GM19099 (cell line): ENCODE results near the gene METTL4.

Source experiments
- POLR2A ChIP-seq: IDR thresholded peaks from 3 replicates; pipeline ENCODE4 v1.6.1; 2011; ENCODE audit warnings: low read depth; ENCODE audit not compliant: insufficient read length; ENCODE audit errors: extremely low read depth

Gene METTL4

DNA sequence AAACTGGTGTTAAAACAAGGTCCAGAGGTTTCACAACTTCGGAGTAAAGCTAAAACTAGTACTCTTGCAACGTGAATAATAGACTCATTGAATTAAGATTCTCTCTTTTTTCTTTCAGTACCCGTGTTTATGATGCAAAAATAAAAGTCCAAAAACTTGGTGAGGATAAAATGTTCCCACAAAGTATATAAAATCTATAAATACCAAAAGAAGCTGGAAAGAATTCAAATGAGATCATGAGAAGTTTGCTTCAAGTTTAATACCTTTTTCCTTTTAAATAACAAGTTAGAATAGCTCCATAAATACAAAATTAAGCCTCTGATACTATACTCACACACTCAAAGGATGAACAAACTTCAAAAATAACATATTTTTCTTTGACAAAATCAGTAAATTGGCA lies 34.0 kb downstream of the METTL4 start:
- no peak for TF ChIP-seq POLR2A

DNA sequence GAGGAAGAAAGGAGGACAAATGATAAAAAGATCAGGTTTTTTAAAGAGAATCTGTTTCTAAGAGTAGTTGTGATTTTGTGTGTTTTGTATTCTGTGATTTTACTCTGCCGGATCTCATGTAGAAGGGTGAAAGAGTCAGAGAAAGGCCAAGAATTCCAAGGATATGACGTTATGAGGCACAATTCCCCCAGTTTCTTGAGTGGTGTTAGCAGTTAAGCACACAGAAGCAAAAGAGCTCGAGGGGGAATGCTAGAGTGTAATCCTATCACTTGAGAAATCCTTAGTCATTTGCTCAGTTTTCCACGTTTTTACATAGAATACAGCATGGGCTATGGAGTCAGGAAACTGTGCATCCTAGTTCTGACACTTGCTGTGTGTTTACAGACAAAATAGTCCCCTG lies 34.8 kb downstream of the METTL4 start:
- TF ChIP-seq POLR2A, result no peak

DNA sequence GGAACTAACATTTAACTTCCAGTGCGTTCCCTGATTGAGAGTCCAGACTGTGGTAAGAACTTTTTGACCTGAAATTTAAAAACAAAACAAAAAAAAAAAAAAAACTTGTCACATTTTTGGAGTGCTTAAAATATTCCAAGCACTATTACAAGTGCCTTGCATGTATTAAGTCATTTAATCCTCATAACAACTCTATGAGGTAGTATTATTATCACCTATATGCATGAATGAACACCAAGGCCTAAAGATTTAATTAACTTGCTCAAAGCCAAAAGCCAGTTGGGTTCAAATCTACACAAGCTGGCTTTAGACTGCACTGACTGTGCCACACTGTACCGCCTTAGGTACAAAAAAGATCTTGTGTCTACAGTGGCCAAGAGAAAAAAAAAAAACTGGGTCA lies 35.2 kb downstream of the METTL4 start:
- no peak for TF ChIP-seq POLR2A

DNA sequence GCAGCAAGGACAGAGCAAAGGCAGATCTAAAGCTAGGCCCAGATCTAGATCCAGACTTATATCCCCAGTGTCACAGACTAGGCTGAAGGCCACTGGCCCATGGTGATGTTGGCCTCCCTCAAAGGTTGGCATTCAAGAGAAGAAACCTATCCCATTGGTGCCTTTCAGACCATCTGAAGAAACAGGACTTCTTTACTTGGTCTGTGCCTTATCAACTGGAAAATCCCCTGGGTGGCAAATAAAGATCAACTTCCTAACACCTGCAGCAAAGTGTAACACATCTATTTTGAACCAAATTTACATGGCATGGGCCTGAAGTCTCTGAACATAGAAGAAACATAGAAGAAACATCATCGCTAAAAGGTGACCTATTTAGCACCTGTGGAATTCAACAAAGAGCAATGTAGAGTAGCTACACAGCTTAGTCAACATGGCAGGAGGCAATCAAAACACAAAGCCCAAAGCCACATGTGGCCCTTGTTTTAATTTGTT lies 35.8 kb downstream of the METTL4 start:
- TF ChIP-seq POLR2A, result no peak

DNA sequence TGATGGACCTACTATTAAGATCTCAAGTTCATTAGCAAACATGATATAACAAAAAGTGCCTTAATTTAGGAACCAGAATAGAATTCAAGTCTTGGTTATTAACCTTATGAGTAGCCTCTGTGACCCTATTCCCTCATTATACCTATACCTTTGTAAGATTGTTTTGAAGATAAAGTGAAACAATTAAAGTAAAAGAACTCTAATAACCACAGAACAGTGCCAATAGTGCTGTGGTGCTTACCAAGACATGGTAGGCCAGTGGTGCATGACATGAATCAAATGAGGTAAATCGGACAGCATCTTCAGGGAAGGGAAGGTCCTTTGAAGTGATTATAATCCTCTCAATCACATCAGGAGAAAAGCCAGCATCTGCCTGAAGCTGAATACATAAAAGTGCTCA lies 36.4 kb downstream of the METTL4 start:
- no peak for TF ChIP-seq POLR2A

DNA sequence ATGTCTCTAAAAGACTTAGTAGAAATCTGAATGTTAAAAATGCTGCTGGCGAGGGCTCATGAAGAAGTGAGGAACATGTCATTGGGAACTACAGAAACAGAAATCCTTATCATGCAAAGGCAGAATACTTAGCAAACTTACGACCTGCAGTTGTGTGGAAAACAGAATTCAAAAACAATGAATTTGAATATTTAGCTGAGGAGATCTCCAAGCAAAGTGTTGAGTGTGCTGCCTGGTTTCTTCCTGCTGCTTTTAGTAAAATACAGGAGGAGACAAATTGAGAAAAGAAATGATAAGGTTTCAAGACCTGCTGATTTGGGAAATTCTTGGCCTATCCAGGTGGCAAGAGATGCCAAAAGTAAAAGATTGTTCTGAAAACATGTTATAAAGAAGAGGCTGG lies 38.5 kb downstream of the METTL4 start:
- TF ChIP-seq POLR2A, result no peak

DNA sequence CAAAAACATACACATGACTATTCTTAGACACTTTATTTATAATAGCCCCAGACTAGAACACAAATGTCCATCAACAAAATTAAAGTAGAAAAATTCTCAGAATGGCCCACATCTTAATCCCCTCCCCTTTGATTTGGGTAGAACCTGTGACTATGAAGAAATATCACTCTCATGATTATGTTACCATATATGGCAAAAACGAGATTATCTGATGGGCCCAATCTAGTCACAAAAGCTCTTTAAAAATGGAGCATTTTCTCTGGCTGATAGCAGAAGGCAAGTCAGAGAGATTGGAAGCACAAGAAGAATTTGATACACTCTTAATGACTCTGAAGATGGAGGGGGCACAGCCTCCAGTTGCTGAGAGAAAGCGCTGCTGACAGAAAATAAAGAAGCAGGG lies 39.6 kb downstream of the METTL4 start:
- no peak for TF ChIP-seq POLR2A

DNA sequence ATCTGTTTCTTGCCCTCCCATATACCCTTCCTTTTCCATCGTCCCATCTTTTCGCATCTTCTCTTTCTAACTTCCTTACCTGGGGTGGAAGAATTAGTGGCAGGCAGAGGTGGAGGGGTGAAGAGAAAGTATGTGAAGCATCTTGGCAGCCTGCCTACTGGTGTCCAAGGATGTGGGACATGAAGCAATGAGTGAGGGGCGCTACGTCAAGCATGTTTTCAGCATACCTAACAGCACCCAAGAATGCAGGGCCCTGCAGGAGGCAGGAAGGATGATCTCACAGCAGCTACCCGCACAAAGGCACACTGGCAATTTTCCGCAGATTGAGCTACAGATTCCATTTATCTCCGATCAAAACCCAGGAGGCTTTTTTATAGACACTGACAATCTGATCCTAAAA lies 42.2 kb downstream of the METTL4 start:
- TF ChIP-seq POLR2A, result no peak

DNA sequence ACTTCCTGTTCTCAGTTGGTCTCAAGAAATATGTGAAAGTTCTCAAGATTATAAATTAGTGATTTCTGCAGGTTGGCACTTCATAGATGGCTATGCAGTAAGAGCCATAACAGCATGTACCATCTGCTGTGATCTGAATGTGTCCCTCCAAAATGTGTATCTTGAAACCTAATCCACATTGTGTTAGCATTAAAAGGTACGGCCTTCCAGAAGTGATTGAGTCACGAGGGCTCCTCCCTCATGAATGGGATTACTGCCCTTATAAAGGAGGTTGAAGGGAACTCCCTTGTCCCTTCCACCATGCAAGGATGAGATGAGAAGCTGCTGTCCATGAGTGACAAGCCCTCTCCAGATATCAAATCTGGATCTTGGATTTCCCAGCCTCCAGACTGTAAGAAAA lies 45.0 kb downstream of the METTL4 start:
- no peak for TF ChIP-seq POLR2A

DNA sequence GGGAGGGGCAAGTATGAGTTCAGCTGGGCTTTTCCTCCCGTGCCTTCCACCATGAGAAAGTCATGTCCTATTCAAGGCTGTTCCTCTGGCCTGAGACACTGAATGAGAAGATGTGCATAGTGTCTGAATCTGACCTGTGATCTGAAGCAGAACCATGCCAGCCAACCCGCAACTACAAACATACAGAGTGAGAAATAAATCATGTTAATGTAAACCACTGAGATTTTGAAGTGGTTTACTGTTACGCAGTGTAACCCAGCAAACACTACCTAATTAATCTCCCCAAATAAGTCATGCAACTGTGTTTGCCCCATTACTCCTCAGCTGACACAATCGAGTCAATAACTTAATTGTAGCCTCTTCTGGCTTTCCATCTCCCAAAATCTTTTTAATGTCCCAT lies 49.2 kb downstream of the METTL4 start:
- no peak for TF ChIP-seq POLR2A

DNA sequence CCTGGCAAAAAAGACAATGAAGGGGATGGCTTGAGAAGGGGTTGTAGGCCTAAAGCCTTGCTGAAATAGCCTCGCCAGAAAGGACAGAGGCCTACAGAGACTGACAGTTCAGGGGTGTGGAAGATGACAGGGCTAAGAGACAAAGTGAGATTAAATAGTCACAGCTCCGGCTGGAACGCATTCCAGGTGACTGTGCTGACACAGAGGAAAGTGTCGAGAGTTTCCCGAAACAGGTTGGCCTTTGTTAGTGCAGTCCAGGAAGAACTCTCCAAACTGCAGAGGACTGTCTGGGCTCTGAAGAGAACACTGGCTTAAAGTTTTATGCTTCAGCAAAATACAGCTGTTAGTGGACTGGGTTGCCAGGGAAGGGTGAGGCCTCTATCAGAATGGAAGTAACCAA lies 52.8 kb downstream of the METTL4 start:
- TF ChIP-seq POLR2A, result no peak

DNA sequence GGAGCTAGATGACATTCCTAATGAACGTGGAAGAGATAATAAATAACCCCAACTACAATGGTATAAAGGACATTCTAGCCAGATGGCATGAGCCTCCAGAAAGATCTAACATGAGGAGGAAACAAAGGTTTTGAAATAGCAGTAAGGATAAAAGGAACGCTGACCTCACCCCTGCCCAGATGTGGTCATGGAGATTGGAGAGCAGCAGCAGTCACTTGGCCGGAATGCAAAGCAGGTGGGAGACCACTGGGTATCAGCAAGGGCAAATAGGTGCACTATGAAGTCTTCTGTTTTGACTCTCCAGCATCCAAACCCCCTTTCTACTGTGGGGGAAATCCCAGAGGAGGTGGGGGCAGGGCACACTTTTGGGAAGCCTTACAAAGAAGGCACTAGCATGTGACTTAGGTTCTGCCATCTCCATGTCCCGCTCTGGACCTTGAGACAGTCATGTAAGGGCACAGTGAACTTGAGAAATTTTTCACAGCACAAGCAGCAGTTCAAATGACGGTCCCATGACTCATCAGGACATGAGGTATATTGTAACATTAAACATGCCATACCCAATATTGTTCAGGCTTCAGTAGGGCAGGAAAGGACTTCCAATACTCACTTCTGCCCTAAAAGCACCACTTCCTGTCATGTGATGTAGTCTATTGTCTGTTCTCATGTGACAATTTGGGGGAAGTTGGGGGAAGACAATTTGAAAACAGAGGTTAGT lies 55.2 kb downstream of the METTL4 start:
- no peak for TF ChIP-seq POLR2A

DNA sequence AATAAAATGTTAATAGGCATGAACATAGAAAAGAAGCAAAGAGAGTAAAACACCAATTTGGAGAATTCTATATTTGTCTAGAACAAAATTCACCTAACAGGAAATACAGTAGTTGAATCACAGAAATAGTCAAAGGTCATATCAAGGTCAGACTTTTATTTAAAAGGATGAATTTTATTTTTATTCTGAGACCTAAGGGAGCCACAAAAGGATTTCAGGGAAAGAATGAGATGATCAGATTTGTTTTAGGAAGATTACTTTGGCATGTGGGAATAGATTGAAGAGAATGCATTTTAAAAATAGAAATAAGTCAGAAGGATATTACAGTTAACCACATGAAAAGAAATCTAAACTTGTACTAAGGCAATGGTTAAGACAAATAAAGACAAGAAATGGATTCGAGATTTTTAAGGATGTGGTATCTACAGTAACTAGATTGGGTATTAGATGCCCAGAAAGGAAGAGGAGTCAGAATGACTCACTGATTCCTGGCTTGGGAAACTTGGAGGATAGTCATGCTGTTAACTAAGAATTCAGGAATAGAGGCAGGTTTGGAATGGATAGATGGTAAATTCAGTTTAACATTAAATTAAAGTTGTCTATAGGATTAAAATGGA lies 56.0 kb downstream of the METTL4 start:
- TF ChIP-seq POLR2A, result no peak

DNA sequence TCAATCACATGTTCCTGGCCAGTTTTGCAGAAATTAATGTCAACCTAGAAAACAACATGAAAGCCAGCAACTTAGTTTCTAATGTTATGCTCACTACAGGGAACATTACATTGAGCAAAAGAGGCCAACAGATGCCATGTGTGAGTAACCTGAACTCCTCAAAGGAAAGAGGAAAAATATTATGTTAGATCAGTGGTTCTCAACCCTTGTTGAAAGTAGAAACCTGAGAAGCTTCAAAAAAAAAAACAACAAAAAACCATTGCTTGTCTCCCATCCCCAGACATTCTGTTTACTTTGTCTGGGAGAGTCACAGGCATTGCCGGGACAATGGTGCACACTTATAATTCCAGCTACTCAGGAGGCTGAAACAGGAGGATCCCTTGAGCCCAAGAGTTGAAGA lies 57.7 kb downstream of the METTL4 start:
- TF ChIP-seq POLR2A, result no peak

DNA sequence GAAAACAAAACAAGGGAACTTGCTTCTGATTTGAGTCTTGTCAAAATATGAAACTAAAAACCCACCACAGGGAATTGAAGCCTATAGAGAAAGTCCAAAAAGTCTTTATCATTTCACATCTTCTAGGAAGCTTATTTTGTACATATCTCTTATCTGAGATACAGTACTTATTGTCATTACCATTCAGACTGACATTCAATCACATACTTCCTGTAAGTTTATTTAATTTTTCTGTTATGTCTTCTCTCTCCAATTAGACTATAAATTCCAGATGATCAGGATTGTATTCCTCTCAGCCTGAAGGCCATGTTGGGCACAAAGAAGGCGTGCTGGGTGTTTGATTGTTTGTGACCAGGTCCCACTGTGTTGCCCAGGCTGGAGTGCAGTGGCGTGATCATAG lies 59.2 kb downstream of the METTL4 start:
- no peak for TF ChIP-seq POLR2A

DNA sequence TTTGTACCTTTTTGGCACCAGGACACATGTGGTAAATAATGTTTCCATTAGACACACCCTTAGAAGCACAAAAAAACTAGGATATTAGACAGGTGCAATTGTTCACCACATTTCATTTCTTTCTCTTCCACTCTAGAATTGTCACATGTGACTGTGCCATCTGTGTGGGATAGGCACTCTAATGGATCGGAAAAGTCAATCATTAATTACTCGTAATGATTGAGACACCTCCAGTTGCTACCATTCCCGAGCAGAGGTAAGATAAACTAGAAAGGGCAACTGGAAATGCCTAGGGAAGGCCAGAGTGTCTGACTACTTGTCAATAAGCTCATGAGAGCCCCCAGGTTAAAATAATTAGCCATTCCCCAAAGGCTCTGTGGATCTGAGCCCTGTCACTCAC lies 59.9 kb downstream of the METTL4 start:
- TF ChIP-seq POLR2A, result no peak

DNA sequence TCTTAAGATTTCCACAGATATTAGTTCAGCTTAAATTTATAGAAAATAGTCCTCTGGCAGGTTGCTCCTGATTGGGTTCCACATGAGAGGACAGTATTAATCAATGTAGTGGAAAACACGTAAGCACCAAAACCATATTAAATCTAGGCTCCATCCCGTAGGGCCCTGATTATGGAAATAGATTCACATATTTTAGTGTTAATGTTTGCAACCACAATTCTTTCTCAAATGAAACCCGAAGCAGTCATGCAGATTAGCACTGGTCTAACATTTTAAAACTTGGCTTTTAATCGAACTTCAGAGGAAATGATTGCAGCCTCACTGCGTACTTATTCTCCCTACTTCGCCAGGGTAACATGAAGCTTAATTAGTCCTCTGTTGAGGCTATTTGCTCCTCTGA lies 60.9 kb downstream of the METTL4 start:
- TF ChIP-seq POLR2A, result no peak
